IMR-90 (cell line): ENCODE data around the gene FAM83C. TPM values are rescaled to one million over a fixed set of nuclear protein-coding genes. Genes with fewer than 3 reads are reported as not detected.

ENCODE experiments used
- ATAC-seq: fragments of 200-7000 bp; cut with Tn5 transposase; 2 replicates; pipeline ENCODE4 v1.9.1; 2020; ENCODE audit warnings: low read depth, mild to moderate bottlenecking, moderate library complexity
- BruUV-seq: library from RNA; stranded (reverse); fragments of 400-500 nt; replicated peaks from 2 replicates; lab custom pipeline; 2021; lab: Mats Ljungman, UMichigan
- CTCF ChIA-PET: fragments of 300-600 bp; formaldehyde crosslinking; extraction: SDS; loops from one replicate; lab custom pipeline; 2021; ENCODE audit warnings: antibody characterized with exemption; lab: Yijun Ruan, JAX
- POLR2A ChIA-PET: fragments of 300-600 bp; sonication (Branson Sonifier 250); formaldehyde crosslinking; loops from one replicate; lab custom pipeline; 2022; ENCODE audit warnings: antibody characterized with exemption; ENCODE audit not compliant: unreplicated experiment; lab: Charles Lee
- DNase-seq: peaks from one replicate; pipeline ENCODE4 v3.0.0; 2013
- H2AFZ ChIP-seq: replicated peaks from 2 replicates; pipeline ENCODE3; 2013; ENCODE audit warnings: low read length, mild to moderate bottlenecking; ENCODE audit not compliant: poor library complexity
- H2AK5ac ChIP-seq: 2 replicates; pipeline ENCODE4 v1.6.1; 2013; ENCODE audit warnings: low read depth, low read length, inconsistent platforms
- H2AK9ac ChIP-seq: replicated peaks from 2 replicates; pipeline ENCODE3; 2013; ENCODE audit warnings: mild to moderate bottlenecking, low read depth, low read length, moderate library complexity; ENCODE audit not compliant: poor library complexity
- H2BK120ac ChIP-seq: 2 replicates; pipeline ENCODE4 v1.6.1; 2013; ENCODE audit warnings: low read depth, low read length, inconsistent platforms
- H2BK15ac ChIP-seq: 3 replicates; pipeline ENCODE4 v1.6.1; 2013; ENCODE audit warnings: low read depth, low read length, inconsistent platforms
- H2BK20ac ChIP-seq: 2 replicates; pipeline ENCODE4 v1.6.1; 2013; ENCODE audit warnings: low read depth, mild to moderate bottlenecking, inconsistent platforms, low read length, moderate library complexity
- H2BK5ac ChIP-seq: 2 replicates; pipeline ENCODE4 v1.6.1; 2013; ENCODE audit warnings: mild to moderate bottlenecking, low read depth, low read length, inconsistent platforms; ENCODE audit not compliant: poor library complexity, severe bottlenecking
- H3K14ac ChIP-seq: replicated peaks from 2 replicates; pipeline ENCODE4 v1.6.1; 2013; ENCODE audit warnings: low read depth, low read length, inconsistent platforms
- H3K18ac ChIP-seq: 2 replicates; pipeline ENCODE4 v1.6.1; 2013; ENCODE audit warnings: low read depth, low read length, control low read depth
- H3K23ac ChIP-seq: 2 replicates; pipeline ENCODE4 v1.6.1; 2013; ENCODE audit warnings: low read depth, low read length, inconsistent platforms
- H3K27ac ChIP-seq: 2 replicates; pipeline ENCODE4 v1.5.1; 2013; ENCODE audit warnings: mild to moderate bottlenecking, control low read depth, low read length; ENCODE audit not compliant: insufficient read depth
- H3K27me3 ChIP-seq: 2 replicates; pipeline ENCODE4 v1.6.1; 2013; ENCODE audit warnings: low read length; ENCODE audit not compliant: control insufficient read depth, insufficient read depth
- H3K36me3 ChIP-seq: 2 replicates; pipeline ENCODE4 v1.6.1; 2013; ENCODE audit warnings: low read length, mixed read lengths; ENCODE audit not compliant: control insufficient read depth, insufficient read depth
- H3K4ac ChIP-seq: 2 replicates; pipeline ENCODE4 v1.6.1; 2013; ENCODE audit warnings: low read depth, low read length, inconsistent platforms
- H3K4me1 ChIP-seq: 2 replicates; pipeline ENCODE4 v1.6.1; 2013; ENCODE audit warnings: low read length, mixed read lengths; ENCODE audit not compliant: control insufficient read depth, insufficient read depth
- H3K4me2 ChIP-seq: 2 replicates; pipeline ENCODE4 v1.6.1; 2013; ENCODE audit warnings: low read depth, mild to moderate bottlenecking, control low read depth, low read length, moderate library complexity
- H3K4me3 ChIP-seq: 2 replicates; pipeline ENCODE4 v1.5.1; 2013; ENCODE audit warnings: low read depth, mild to moderate bottlenecking, control low read depth, low read length, moderate library complexity; ENCODE audit not compliant: insufficient read depth
- H3K56ac ChIP-seq: 2 replicates; pipeline ENCODE4 v1.6.1; 2013; ENCODE audit warnings: low read length, inconsistent platforms; ENCODE audit not compliant: insufficient read depth; ENCODE audit errors: extremely low read depth
- H3K79me1 ChIP-seq, 2 experiments: 2 replicates each; pipeline ENCODE4 v1.6.1; 2013; ENCODE audit warnings: low read length in 2 of 2, inconsistent platforms in 1 of 2, low read depth in 1 of 2
- H3K9ac ChIP-seq: 2 replicates; pipeline ENCODE4 v1.6.1; 2013; ENCODE audit warnings: low read depth, low read length, control low read depth
- H3K9me1 ChIP-seq: 2 replicates; pipeline ENCODE4 v1.6.1; 2013; ENCODE audit warnings: low read length, inconsistent platforms; ENCODE audit not compliant: insufficient read depth
- H3K9me3 ChIP-seq: 2 replicates; pipeline ENCODE4 v1.6.1; 2013; ENCODE audit warnings: low read length; ENCODE audit not compliant: control insufficient read depth, insufficient read depth
- H4K20me1 ChIP-seq: 2 replicates; pipeline ENCODE4 v1.6.1; 2013; ENCODE audit warnings: low read length, inconsistent platforms; ENCODE audit not compliant: insufficient read depth
- H4K5ac ChIP-seq: 2 replicates; pipeline ENCODE4 v1.6.1; 2013; ENCODE audit warnings: mild to moderate bottlenecking, low read depth, low read length, control low read depth
- H4K8ac ChIP-seq, 2 experiments: 2 replicates each; pipeline ENCODE4 v1.6.1; 2013; ENCODE audit warnings: low read depth in 2 of 2, low read length in 2 of 2, control low read depth in 1 of 2, inconsistent platforms in 1 of 2
- H4K91ac ChIP-seq: 2 replicates; pipeline ENCODE4 v1.6.1; 2013; ENCODE audit warnings: low read depth, low read length, inconsistent platforms; ENCODE audit not compliant: insufficient read depth
- CTCF ChIP-seq: conservative IDR thresholded peaks from 2 replicates; pipeline ENCODE4 v1.5.1; 2012; ENCODE audit warnings: mild to moderate bottlenecking, low read depth, low read length, improper control_type of control experiment
- ELK1 ChIP-seq: fragments of 150-350 bp; IDR thresholded peaks from 2 replicates; pipeline ENCODE4 v1.6.1; 2016; ENCODE audit warnings: low read depth, mild to moderate bottlenecking, low read length, moderate library complexity, borderline replicate concordance
- FOS ChIP-seq: fragments of 150-350 bp; IDR thresholded peaks from 2 replicates; pipeline ENCODE4 v1.6.1; 2016; ENCODE audit warnings: low read depth, low read length
- MAFK ChIP-seq: IDR thresholded peaks from 2 replicates; pipeline ENCODE4 v1.6.1; 2012; ENCODE audit warnings: low read depth, low read length, improper control_type of control experiment
- MAZ ChIP-seq: IDR thresholded peaks from 2 replicates; pipeline ENCODE4 v1.6.1; 2012; ENCODE audit warnings: low read depth, mild to moderate bottlenecking, low read length, improper control_type of control experiment, moderate library complexity, borderline replicate concordance
- MXI1 ChIP-seq: IDR thresholded peaks from 2 replicates; pipeline ENCODE4 v1.6.1; 2012; ENCODE audit warnings: low read depth, mild to moderate bottlenecking, low read length, moderate library complexity, borderline replicate concordance
- POLR2A ChIP-seq: IDR thresholded peaks from 2 replicates; pipeline ENCODE4 v1.6.1; 2012; ENCODE audit warnings: mild to moderate bottlenecking, low read depth, low read length
- RAD21 ChIP-seq: IDR thresholded peaks from 2 replicates; pipeline ENCODE4 v1.6.1; 2012; ENCODE audit warnings: low read length, improper control_type of control experiment
- RCOR1 ChIP-seq: IDR thresholded peaks from 2 replicates; pipeline ENCODE4 v1.6.1; 2012; ENCODE audit warnings: mild to moderate bottlenecking, low read length, improper control_type of control experiment; ENCODE audit not compliant: insufficient replicate concordance
- RFX5 ChIP-seq: IDR thresholded peaks from 2 replicates; pipeline ENCODE4 v1.8.0; 2012; ENCODE audit warnings: low read depth, mild to moderate bottlenecking, low read length, moderate library complexity
- WGBS, 2 experiments: methylation state at CpG; one replicate each; pipeline versions ENCODE4 v1.1.5 to v1.1.7; 2013; ENCODE audit warnings: missing lambda C conversion rate in 2 of 2; ENCODE audit not compliant: insufficient read length in 1 of 2; ENCODE audit errors: extremely low coverage in 2 of 2; 5-methylcytosine and 5-hydroxymethylcytosine counted together
- dilution Hi-C: fragments of 300-500 bp; cut with HindIII; formaldehyde crosslinking; loops from one replicate; pipeline ENCODE4 v1.14.3; 2018; ENCODE audit warnings: low sequenced_read_pairs; ENCODE audit not compliant: unreplicated experiment
- in situ Hi-C: fragments of 300-500 bp; cut with MboI; formaldehyde crosslinking; loops from 3 replicates; pipeline ENCODE4 v1.14.3; 2019; ENCODE audit warnings: low sequenced_read_pairs, inconsistent platforms, mixed read lengths
- intact Hi-C: fragments of 100-400 bp; cut with micrococcal nuclease; formaldehyde crosslinking; loops from 2 replicates; pipeline ENCODE4 v1.10.0; 2022
- polyA plus RNA-seq, 3 experiments: library from polyadenylated mRNA; depleted of rRNA; stranded (reverse); fragments of >200 nt; gene quantifications; 2 replicates each; pipeline ENCODE4 v1.2.3, GENCODE V29; 2012; ENCODE audit warnings: low replicate concordance in 1 of 3
- total RNA-seq: library from RNA; depleted of rRNA; stranded (reverse); fragments of >200 nt; gene quantifications from 2 replicates; pipeline ENCODE4 v1.2.3, GENCODE V29; 2012

The FAM83C gene
- total and polyA plus RNA-seq, 2 of the 4 experiments (the other 2 are of a cell fraction), result 0.02 TPM; not detected in 1

GRCh38 chr20:35290186-35290886, 1.9 kb downstream of the FAM83C start:
- no peak overlapping the region for H3K14ac ChIP-seq
- H3K9me1 ChIP-seq, result peaks cover 3% of the 10 kb centered on the region; the same call in 1 of the 2 replicates
- H3K9ac ChIP-seq, result no peak overlapping the region
- H3K4me3 ChIP-seq, result no peak overlapping the region
- H3K4ac ChIP-seq, result no peak overlapping the region
- no peak overlapping the region for H4K8ac ChIP-seq
- DNase-seq (no peak), ATAC-seq (no peak)
- H3K27ac ChIP-seq, result no peak overlapping the region
- POLR2A ChIA-PET, result no interaction called here
- peaks cover 0 to 5% of the 10 kb centered on the region in 2 experiments; a peak in 2 of 4 replicates for H3K79me1 ChIP-seq
- BruUV-seq, result no TSS peak
- in situ Hi-C loops, result no loop called here
- dilution Hi-C loops, result no loop called here
- H3K9me3 ChIP-seq, result no peaks in the 10 kb centered on the region
- no peaks in the 10 kb centered on the region for H4K20me1 ChIP-seq
- intact Hi-C loops, result no loop called here
- H3K36me3 ChIP-seq, result no peaks in the 10 kb centered on the region
- H4K91ac ChIP-seq, result no peak overlapping the region
- no peak overlapping the region for H3K56ac ChIP-seq
- H2BK120ac ChIP-seq, result no peak overlapping the region
- no peak overlapping the region for H3K4me2 ChIP-seq
- H2AFZ ChIP-seq, result no peak overlapping the region
- H4K5ac ChIP-seq, result no peak overlapping the region
- no peak overlapping the region for H2AK9ac ChIP-seq
- H3K18ac ChIP-seq, result no peak overlapping the region
- H3K23ac ChIP-seq, result no peak overlapping the region
- H2BK15ac ChIP-seq, result no peak overlapping the region
- no peak overlapping the region for H2BK20ac ChIP-seq
- TF ChIP-seq RCOR1, result no peak
- TF ChIP-seq FOS, result no peak
- no peak for TF ChIP-seq MAFK
- TF ChIP-seq POLR2A, result no peak
- no peak for TF ChIP-seq RAD21
- TF ChIP-seq MAZ, result no peak
- TF ChIP-seq MXI1, result no peak
- no peak for TF ChIP-seq ELK1
- no peak for TF ChIP-seq CTCF
- no peak for TF ChIP-seq RFX5
- 88% methylated on average over 2 of the region's 7 CpGs; no CpG with 5 or more reads in 1 of the 2 experiments for WGBS, 2 experiments
- no peak overlapping the region for H2AK5ac ChIP-seq
- H3K27me3 ChIP-seq, result peaks cover 2% of the 10 kb centered on the region
- peaks cover 1% of the 10 kb centered on the region; the same call in 1 of the 2 replicates for H3K4me1 ChIP-seq
- CTCF ChIA-PET, result no interaction called here
- H2BK5ac ChIP-seq, result no peak overlapping the region
